ENCODE data around the gene LRIF1.
"Not testable (repeated sequence)": the region's sequence is repeated elsewhere in the genome, so short reads cannot be mapped to it uniquely, and the experiment has no call there.

LRIF1 gene, protein sequence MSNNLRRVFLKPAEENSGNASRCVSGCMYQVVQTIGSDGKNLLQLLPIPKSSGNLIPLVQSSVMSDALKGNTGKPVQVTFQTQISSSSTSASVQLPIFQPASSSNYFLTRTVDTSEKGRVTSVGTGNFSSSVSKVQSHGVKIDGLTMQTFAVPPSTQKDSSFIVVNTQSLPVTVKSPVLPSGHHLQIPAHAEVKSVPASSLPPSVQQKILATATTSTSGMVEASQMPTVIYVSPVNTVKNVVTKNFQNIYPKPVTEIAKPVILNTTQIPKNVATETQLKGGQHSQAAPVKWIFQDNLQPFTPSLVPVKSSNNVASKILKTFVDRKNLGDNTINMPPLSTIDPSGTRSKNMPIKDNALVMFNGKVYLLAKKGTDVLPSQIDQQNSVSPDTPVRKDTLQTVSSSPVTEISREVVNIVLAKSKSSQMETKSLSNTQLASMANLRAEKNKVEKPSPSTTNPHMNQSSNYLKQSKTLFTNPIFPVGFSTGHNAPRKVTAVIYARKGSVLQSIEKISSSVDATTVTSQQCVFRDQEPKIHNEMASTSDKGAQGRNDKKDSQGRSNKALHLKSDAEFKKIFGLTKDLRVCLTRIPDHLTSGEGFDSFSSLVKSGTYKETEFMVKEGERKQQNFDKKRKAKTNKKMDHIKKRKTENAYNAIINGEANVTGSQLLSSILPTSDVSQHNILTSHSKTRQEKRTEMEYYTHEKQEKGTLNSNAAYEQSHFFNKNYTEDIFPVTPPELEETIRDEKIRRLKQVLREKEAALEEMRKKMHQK

GRCh38 chr1:110963691-110964454, at the start of gene LRIF1:
Gene LRIF1 (minus strand): TSS chr1:110963922. CDS start chr1:110963688, 234 bp downstream.
- DNase-seq, result peak; percentile 99

DNA sequence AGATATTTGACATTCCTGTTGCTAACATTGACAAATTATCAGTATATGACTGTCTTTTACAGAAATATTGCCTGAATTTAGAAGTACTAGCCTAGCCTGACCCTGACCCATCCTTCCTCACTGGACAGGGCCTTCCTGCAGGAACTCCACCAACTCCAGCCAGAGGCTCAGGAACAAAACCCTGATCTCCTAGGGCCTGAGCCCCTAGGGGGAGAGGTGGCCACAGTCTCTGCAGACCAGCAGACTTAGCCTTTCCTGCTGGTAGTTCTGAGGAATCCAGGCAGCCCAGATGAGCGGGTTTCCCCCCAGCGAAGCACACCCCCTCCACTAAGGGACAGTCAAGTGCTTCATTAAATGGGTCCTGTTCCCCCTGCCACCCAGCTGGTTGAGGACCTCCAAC, 44.3 kb upstream of the LRIF1 start:
- DNase-seq, result no peak

GRCh38 chr1:111006556-111006955, 42.8 kb upstream of the LRIF1 start:
- no peak for DNase-seq

DNA sequence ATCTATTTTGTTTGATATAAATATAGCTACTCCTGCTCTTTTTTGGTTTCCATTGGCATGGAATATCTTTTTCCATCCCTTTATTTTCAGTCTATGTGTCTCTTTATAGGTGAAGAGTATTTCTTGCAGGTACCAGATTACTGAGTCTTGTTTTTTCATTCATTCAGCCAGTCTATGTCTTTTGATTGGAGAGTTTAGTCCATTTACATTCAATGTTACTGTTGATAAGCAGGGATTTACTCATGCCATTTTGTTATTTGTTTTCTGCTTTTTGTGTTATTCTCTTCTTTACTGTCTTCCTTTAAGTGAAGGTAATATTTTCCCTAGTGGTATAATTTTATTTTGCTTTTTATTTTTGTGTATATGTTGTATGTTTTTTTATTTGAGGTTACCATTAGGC, 35.9 kb upstream of the LRIF1 start:
- not testable (repeated sequence) for DNase-seq

DNA sequence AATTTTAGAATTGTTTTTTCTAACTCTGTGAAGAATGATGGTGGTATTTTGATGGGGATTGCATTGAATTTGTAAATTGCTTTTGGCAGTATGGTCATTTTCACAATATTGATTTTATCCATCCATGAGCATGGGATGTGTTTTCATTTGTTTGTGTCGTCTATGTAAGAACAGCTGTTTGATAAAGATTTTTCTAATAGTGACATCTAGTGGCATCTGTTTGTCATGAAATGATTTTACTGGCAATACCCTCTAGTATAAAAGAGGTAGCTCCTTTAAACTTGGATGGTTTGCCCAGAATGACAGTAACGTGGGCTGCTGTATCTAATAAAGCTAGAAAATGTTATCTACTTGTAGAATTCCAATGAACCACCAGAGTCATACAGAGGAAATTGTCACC, 28.6 kb upstream of the LRIF1 start:
- DNase-seq, result peak; percentile 4

GRCh38 chr1:110991295-110991694, 27.6 kb upstream of the LRIF1 start:
- not testable (repeated sequence) for DNase-seq

DNA sequence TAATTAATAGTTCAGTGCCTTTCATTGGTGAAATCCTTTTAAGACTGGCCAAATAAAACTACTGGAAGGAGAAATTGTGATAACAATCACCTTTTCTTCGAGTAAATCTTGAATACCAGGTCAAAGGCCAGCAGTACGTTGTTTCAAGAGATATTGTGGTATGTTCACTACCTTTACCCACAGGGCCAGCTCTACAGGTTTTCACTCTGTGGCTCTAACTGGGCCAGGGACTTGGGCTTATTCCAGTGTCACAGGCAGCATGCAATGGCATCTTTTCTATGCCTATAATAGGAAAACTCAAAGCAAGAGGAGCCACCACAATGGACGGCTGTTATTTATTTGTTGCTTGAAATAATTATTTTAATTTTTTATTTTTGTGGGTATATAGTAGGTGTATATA, 26.8 kb upstream of the LRIF1 start:
- DNase-seq, result no peak

GRCh38 chr1:110986407-110986891, 22.7 kb upstream of the LRIF1 start:
- no peak for DNase-seq

DNA sequence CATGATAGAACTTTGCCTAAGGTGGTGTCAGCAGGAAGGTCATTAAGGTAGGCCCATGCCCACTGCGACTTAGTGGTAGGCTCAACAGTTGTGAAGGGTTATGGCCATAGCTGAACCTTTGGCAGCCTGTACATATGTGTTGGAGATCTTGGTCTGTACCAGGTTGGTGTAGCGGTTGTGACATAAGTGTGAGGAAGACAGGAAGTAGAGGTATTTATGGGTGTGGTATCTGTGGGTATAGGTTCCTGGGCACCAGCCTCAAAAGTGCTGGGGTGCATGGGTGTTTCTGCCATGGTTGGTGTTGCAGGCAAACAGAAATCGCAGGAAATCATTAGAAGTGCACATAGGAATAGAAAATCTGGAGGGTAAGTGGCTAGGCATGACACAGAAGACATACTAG, 18.6 kb upstream of the LRIF1 start:
- DNase-seq, result no peak

- DNase-seq, result no peak
Observed at GRCh38 chr1:110979154-110979553, 15.4 kb upstream of the LRIF1 start.

GRCh38 chr1:110976089-110976488, 12.4 kb upstream of the LRIF1 start:
- no peak for DNase-seq

- no peak for DNase-seq
Observed at GRCh38 chr1:110975265-110975664, 11.5 kb upstream of the LRIF1 start.

DNA sequence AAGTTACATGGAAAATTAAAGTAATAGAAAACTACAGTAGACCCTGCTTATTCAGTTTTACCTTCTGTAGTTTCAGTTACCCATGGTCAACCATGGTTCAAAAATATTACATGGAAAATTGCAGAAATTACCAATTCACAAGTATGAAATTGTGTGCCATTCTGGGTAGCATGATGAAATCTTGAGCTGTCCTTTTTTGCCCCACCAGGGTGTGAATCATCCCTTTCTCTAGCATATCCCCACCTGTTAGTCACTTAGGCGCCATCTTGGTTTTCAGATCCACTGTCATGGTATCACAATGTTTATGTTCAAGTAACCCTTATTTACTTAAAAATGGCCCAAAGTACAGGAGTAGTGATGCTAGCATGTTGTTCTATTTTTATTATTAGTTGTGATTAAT, 3.5 kb upstream of the LRIF1 start:
- DNase-seq, result no peak

DNA sequence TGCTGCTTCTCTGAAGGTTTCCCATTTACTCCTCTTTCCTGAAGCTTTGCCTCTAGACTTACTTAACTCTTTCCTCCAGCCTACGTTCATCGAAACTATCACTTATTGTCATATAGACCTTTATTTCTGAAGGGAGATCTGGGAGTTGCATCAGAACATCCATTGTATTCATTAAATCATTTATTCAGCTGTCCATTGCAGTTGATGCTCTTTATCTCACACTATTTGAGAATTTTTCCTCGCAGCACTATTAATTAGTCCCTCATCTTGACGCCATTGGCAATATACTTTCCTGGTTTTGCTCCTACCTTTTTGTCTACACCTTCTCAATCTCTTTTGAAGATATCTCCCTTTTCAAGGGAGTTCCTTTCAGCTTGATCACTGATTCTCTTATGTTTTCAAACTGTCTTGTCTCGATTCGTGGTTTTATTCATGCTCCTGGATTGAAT, 757 bp upstream of the LRIF1 start:
- no peak for DNase-seq

GRCh38 chr1:110962892-110963690, 631 bp downstream of the LRIF1 start:
- peak; percentile 74 for DNase-seq

DNA sequence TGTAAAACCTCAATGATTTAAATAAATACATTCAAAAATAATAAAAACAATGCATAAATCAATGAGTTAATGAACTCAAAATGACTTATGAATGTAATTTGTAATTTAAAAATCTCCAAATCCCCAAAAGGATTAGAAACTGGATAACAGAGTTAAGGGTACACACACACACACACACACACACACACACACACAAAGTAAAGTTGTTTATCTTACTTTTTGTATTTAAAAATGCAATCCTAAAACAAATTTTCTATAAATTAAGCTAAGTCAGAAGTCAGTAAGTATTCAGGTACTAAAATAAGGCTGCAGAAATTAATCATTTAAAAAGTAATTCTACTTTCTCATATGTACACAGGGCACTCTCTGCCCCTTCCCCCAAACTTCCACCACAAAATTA, 1.8 kb downstream of the LRIF1 start:
- no peak for DNase-seq

- DNase-seq, result no peak
Observed at GRCh38 chr1:110960777-110961420, 2.8 kb downstream of the LRIF1 start.

GRCh38 chr1:110957798-110958197, 5.9 kb downstream of the LRIF1 start:
- DNase-seq, result no peak

- DNase-seq, result no peak
Observed at GRCh38 chr1:110956586-110956985, 7.1 kb downstream of the LRIF1 start.

DNA sequence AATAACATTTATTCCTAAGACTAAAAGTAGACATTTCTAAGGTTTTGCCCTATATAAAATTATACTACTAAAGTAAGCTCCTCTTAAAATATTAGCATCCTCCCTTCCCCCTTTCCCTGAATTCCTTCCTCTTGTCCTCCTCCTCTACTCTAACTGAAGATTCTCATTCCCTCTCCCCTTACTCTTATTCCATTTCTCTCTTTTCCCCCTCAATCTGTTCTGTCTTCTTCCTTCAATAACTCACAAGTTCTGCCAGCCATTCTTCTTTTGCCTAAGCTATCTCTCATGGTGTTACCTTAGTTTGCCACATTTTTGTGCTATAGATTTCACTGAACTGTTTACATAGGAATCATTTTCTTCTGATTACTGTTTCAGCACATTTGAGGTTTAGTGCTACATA, 10.7 kb downstream of the LRIF1 start:
- DNase-seq, result no peak

GRCh38 chr1:110952031-110952430, 11.7 kb downstream of the LRIF1 start:
- DNase-seq, result no peak

- no peak for DNase-seq
Observed at GRCh38 chr1:110951161-110951560, 12.6 kb downstream of the LRIF1 start.

Data from NCI-H345 (cell line).